ENCODE results near the gene SYNPO2.

The SYNPO2 gene

DNA sequence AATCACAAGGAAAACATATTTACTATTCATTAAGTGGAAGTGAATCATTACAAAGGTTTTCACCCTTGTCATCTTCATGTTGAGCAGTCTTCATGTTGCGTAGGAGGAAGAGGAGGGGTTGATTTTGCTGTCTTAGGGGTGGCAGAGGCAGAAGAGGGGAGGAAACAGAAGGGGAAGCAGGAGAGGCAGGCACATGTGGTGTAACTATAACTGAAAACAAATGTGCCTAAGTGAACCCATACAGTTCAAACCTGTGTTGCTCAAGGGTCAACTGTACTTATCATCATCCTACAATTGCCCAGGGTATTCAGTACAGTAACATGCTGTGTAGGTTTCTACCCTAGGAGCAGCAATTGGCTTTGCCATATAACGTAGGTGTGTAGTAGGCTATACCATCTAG lies 47.2 kb downstream of the SYNPO2 start:
- no peak for DNase-seq (ENCODE audit: low read depth)

DNA sequence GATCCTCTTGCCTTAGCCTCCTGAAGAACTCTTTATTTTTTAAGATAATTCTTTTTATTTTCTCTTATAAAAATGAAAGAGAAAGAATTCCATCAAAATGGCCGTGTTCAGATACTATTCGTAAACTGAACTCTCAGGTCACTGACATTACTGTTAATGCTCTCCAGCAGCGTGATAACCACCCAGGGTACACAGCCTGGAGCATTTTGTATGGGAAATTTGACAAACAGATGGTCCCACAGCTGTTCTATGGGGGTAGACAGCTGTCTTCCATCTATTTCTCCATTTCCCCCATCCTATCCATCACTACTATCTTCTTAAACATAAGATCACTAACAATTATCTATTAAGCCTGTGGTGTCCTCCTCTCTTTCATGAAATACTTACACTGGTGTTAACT lies 47.8 kb downstream of the SYNPO2 start:
- no peak for DNase-seq (ENCODE audit: low read depth)

DNA sequence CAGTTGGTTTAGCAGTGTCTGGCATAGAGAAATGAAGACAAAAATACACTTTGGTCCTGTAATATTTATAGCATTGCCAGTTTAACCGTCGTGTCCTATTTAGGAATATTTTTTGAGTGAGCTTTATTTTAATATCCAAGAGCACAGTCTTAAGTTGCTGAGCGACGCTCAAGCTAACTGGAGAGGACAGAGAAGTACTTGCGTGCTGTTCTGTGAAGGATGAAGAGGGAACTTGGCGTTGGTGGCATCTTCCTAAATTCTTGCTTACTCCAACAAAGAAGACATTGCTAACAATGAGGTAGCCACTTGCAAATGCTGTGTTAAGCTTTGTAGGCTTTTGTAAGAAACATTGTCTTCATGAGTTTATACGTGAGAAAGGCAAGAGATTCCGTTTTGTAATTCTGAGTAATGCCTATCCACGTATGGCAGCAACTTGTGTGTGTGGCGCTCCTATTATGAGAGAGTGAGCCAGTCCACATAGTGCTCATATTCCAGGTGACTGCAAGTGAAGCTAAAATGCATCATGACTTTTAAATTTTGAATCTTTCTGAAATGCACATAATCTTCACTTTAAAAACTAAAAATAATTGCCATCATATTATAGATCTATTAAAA lies 50.6 kb downstream of the SYNPO2 start:
- no peak for DNase-seq (ENCODE audit: low read depth)

DNA sequence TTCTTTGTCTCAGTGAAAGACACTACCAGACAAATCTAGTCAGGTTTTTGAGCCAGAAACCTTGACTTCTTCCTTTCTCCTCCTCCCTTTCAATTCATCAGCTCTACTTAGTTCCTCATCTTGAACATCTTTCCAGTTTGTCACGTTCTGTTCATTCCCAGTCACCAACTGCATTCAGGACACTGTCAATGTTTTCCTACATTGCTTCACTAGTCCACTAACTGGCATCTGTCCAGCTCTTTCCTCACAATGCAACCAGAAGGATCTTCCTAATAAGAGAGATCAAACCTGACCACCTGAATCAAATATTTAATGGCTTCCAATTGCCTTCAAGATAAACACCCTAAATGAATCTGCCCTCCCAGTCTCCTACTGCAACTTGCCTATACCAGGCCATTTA lies 52.5 kb downstream of the SYNPO2 start:
- no peak for DNase-seq (ENCODE audit: low read depth)

DNA sequence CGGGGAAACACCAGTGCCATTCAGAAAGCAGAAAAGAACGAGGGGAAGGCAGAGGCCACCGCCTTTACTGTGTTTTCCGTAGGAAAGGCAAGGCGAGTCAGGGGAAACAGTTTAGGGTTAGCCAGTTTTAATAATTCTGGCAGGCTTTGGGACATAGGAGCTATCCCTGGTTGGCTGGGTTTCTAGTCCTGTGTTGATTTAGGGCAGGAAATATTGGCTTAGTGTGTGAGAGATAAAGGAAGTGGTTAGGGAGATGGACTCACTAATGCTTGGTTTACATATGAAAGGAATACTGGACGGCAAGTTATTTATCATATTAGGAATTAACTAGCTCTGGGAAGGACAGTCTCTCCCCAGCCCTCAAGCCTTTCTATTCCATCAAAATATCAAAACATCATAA lies 53.1 kb downstream of the SYNPO2 start:
- no peak for DNase-seq (ENCODE audit: low read depth)

DNA sequence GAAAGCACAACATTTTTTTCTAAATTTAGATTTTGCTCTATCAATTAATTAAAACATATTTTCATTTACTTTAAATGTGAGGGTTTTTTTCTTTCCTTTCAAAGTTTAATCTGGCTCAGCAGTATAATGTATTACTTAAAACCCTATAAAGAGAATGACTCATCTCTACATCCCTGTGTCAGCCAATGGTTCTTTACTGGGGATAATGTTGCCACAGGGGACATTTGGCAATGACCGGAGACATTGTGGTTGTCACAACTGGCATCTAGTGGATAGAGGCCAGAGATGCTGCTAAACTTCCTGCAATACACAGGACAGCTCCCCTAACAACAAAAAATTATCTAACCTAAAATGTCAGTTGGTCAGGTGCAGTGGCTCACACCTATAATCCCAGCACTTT lies 53.8 kb downstream of the SYNPO2 start:
- DNase-seq (ENCODE audit: low read depth): no peak

DNA sequence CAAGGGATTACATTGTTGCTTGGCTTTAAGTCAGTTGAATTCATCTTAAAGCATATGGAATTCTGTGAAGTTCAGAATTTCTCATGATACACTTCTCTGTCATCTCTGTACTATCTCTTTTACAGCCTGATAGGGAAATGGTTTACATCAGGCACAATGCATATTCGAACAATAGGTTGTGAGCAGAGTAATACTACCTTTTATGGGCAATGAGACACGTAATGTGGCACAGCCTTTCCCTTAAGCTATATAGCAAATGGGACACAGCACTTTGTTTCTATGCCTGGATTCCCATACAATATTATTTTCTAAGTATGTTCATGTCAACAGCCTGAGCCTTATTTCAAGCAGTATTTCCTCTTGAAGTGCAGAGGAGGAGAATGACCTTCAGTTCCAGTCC lies 58.4 kb downstream of the SYNPO2 start:
- no peak for DNase-seq (ENCODE audit: low read depth)

DNA sequence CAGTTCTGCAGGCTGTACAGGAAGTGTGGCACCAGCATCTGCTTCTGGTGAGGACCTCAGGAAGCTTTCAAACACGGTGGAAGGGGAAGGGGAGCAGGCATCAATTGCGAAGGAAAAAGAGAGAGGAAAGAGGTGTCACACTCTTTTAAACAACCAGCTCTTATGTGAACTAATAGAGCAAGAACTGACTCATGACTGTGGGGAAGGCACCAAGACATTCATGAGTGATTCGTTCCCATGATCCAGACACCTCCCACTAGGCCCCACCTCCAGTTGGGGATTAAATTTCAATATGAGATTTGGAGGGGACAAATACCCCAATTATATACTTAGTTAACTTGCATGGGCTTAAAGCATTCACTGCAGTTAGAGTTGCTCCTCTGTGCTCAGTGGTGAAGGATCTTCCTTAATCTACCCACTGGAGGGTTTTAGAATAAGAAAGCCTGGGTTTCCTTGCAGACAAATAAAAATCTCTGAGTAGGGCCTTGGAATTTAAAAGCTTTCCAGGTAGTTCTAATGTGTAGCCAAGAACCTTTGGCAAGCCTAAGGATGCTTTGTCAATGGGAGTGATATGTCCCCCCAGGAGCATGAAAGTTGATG lies 60.0 kb downstream of the SYNPO2 start:
- DNase-seq (ENCODE audit: low read depth): no peak

DNA sequence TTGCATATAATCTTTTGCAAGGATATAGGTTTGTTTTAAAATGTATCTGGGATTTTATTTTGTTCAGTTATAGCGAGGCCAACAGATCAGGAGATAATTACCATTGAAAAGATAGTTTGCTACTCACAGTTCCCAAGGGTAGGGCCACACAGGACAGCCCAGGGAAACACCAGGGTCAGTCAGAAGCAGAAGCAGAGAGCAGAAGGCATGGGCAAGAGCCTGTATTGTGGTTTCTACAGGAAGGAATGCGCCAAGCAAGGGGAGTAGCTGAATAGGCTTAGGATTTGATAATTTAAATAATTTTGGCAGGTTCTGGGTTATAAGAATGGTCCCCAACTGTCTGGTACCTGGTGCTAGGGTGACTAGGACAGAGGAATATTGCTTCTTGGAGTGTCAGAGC lies 61.6 kb downstream of the SYNPO2 start:
- DNase-seq (ENCODE audit: low read depth): no peak

DNA sequence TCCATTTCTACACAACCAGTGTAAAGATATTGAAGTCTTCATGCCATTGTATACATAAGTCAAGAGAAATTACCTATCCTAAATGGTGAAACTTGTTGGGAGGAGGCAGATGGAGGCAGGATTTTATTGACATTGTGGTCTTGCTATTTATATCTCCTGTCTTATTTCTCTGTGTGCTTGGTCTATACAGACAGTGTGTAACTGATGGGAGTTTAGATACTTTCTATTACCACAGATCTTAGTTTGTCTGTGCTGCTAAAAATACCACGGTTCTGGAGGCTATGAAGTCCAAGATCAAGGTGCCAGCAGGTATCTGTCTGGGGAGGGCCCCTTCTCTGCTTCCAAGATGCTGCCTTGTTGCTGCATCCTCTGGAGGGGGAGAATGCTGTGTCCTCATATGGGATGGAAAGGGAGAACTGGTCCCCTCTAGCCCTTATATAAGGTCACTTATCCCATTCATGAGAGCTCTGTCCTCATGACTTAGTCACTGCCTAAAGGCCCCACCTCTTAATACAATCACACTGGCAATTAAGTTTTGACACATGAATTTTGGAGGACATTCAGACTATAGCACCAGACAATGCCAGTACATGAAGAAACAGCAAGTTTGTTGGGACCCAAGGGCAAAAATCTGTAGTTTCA lies 62.4 kb downstream of the SYNPO2 start:
- DNase-seq (ENCODE audit: low read depth): no peak

DNA sequence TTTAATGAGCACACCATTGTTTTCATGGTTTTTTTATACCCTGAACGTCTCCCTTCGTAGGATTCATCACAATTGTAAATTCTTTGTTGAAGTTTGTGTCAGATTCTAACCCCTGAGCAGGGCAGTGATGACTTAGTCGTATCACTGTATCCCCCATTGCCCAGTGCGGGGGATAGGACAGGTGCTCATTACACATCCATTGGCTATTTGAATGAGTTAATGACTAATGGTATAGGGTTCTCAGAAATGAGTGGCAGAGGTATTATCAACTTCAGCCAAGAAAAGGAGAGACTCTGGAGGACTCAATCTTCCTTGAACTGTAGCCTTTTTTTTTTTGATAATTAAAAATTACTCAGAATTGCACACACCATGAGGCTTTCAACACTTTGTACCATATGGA lies 64.6 kb downstream of the SYNPO2 start:
- DNase-seq (ENCODE audit: low read depth): no peak

DNA sequence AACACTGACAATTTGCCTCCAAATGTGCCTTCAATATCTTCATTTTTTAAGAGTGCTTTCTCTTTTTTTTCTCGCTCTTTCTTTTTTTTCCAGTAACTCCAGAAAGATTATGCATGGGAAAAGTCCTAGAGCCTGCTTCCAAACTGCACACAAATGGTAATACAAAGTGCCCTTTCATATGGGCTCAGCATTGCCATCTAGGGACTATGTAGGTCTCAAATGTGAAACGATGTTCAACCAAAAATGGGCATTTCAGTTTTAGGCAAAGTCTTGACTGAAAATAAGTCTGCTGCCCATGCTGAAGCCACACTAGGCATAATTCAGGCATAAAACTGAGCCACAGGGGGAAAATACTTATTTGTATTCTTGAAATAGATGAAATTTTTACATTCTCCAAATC lies 65.6 kb downstream of the SYNPO2 start:
- DNase-seq (ENCODE audit: low read depth): no peak

DNA sequence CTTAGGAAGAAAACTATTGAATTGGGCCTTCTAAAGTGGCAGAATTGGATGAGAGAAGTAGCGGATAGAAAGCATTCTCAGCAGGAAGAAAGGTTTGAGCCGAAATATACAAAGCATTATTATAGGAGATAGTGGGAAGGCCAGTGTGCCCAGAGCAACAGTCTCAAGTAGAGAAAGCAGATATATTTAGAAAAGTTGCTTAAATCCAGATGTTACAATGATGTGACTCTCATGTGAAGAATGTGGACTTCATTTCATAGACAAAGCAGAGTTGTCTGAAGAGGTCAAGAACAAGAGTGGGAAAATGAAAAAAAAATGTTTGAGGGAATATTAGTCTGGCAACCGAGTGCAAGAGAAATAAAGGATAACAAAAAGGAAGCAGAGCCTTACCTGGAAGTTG lies 66.9 kb downstream of the SYNPO2 start:
- no peak for DNase-seq (ENCODE audit: low read depth)

DNA sequence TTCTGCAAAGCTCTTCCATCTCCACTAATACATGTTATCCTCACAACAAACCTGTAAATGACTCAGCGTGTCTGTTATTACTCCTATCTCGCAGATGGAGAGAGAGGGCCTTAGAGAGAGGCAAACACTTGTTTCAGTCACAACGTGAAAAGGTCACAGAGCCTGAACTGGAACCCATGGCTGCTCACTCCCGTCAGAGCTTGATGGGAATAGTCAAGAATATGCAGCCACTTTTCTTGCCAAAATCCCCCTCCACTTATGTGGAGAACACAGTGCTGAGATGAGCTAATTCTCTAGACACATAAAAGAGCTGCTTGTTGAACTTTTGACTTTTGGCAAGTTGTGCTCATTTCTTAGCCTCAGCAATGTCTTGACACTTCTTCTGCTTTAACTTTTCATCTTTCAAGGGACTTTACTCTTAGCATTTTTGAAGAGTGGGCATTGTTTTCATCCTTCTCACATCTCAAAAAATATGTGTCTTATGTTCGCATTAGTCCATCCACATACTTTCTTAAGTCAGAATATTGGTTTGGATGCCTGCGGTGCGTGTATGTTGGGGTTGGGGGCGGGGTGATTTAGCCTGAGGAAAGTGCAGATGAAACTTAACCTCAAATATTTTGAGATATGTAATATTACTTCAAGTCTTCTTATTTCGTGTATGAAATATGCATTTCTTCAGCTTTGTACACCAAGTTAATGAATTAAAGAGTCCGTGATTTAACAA lies 69.2 kb downstream of the SYNPO2 start:
- DNase-seq (ENCODE audit: low read depth): no peak

DNA sequence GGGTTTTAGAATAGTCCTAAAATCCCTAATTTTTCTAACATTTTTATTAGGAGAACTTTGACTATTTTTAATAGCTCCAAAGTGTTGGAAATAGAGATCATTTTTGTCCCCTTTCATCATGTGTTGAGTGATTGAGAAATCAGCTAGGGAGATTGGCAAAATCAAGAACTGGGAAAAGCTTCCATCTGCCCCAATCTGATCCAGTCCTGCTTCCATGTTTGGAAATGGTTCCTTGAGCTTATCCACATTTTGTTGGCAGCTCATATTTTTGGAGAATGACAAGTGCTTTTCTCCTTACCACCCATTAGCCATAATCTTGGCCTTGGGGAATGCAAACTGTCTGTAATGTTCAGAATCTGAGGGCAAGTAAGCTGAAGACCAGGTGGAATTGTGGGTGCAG lies 73.9 kb downstream of the SYNPO2 start:
- DNase-seq (ENCODE audit: low read depth): no peak

DNA sequence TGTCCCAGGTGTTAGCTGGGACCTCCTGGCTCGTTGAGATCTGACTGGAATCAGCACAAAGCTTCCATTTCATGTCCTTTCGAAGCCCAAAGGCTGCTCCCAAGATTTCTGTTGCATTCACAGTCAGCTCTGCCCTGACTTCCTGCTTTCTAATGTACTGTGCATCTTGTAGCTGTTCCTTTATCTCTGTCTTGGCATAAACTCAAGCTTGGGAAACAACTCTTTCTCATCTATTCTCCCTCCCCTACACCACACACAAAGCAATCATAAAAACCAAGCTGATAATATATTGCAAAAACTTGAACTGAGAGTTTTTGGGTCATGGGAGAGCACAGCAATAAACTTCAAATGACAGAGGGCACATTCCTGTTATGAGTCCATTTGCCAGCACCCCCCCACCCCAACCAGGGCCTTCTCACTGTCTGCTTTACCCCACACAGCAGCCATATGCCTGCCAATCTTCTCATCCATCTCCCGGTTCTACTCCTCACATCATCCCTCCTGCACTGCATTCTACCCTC lies 76.3 kb downstream of the SYNPO2 start:
- DNase-seq (ENCODE audit: low read depth): no peak

DNA sequence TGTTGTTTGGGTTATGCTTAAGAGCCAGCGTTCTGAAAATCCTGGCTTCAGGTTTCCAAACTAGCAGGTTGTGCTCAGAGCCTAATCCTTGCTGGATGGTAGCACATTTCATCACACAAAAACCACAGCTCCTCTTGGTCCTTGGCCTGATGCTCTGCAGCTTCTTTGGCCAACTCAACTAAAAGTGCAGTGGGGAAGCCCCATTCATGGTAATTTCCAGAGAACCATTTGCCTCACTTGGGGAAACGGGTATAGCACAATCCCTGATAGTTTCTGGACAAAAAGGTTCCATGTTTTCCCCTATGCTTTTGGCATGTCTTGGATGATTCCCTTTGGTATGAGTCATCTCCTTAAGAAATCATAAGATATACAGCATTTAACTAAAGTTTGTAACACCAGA lies 78.7 kb downstream of the SYNPO2 start:
- DNase-seq (ENCODE audit: low read depth): no peak

DNA sequence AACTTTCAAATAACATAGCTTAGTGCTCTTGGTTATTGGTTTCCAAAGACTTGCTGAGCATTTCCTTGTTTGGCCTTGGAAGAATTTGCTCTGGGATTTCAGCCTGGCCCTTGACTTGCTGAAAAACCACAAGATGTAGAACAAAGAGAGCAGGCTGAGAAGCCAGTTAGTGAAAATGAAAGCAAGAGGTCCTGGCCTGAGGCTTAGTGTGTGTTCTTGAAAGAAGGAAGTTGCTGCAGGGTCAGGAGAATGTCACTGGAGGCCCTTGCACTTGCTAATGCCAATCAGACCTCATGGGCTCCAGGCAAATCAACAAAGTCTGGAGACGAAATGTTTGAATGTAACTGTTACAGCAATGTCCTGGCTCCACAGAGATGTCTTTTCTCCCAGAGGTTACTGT lies 79.4 kb downstream of the SYNPO2 start:
- DNase-seq (ENCODE audit: low read depth): no peak

DNA sequence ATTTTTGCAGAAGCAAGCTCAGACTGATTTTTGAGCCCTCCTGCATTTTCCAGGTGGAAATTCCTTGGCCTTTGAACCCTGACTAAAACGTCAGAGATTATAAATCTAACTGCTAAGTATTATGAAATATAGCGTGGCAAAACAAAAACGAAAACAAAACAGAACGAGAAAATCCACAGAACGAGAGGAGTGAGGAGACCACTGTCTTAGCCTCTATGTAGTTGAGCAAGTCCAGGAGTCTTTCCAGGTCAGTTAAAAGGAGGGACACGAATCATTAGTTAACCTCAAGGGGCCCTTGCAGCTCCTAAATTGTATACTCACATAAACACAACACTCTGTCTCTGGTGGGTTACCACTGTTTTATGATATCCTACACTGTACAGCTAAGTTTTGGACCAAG lies 80.2 kb downstream of the SYNPO2 start:
- no peak for DNase-seq (ENCODE audit: low read depth)

DNA sequence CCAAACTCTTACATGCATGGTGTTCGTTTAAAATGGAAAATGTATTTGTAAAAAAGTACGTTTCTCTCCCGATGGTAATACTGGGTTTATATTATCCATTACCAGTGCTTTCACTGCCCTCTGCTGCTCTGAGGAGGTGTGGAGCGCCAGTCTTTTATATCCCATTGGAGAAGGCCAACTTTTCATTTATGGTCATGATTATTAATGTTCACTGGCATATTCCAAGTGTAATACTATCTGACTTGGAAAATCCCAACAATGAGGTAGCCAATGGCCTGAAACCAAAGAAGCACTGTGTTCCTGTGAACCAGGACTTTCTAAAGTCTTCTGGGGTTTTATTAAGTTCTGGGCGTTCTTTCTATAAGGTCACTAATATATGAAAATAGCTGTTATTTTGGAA lies 80.7 kb downstream of the SYNPO2 start:
- DNase-seq (ENCODE audit: low read depth): no peak

DNA sequence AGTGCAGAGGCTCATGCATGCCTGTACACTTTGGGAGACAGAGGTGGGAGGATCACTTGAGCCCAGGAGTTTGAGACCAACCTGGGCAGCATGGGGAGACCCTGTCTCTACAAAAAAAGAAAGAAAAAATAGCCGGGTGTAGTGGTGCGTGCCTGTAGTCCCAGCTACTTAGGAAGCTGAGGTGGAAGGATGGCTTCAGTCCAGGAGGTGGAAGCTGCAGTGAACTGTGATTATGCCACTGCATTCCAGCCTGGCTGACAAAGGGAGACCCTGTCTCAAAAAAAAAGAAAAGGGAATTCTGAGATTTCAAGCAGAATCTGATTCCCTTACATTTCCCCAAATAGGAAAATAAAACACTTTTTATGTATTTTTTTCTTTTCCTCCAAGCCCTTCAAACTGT lies 83.5 kb downstream of the SYNPO2 start:
- DNase-seq (ENCODE audit: low read depth): no peak

DNA sequence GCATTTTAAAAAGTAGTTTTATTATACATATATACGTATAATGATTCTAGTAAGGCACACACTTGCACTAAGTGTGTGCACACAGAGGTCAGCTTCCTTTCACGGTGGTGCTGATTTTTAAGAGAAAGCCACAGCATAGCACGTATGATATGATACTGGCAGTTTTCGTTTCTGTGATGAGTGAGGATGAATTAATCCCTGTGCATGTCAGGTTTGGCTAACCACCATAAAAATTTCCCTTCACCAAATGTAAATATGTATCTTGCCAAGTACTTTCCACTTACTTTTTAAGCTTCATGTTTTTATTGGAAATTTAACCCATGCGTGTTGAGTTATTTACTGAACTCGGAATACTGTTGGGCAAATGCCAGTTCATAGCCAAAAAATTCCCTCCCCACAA lies 84.6 kb downstream of the SYNPO2 start:
- DNase-seq (ENCODE audit: low read depth): no peak

DNA sequence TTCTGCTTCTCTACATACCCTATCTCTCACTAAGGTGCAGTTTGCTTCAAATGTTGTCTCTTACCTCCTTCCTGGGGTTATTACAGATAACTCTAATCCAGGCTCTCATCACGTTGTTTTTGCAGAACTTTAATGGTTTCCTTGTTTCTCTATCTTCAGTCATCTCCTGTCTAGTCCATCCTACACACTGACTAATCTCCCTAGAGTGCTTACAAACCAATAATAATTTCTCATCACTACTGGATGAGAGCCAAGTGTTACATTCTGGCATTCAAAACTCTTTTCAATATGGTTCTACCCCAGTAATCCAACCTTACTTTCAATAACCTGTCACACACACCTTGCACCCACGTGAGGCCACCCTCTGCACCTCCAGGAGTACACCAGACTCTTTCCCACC lies 86.1 kb downstream of the SYNPO2 start:
- DNase-seq (ENCODE audit: low read depth): no peak

All from stimulated activated CD4-positive, alpha-beta T cell treated with anti-CD3 and anti-CD28 coated beads, Interleukin-2, amount 100 ng/mL, for 4 hours (primary cell).